Panc1 (cell line): ENCODE measurements around the gene STK4. TPM values are rescaled to one million over a fixed set of nuclear protein-coding genes. Genes with fewer than 3 reads are reported as not detected.

Source experiments
- ATAC-seq: fragments of 200-7000 bp; cut with Tn5 transposase; 2 replicates; pipeline ENCODE4 v1.9.1; 2020; ENCODE audit warnings: mild to moderate bottlenecking, moderate library complexity
- BruUV-seq: library from RNA; stranded (reverse); fragments of 400-500 nt; replicated peaks from 2 replicates; lab custom pipeline; 2021; lab: Mats Ljungman, UMichigan
- CTCF ChIA-PET: fragments of 300-600 bp; sonication (Branson Sonifier 250); formaldehyde crosslinking; loops from one replicate; lab custom pipeline; 2022; ENCODE audit warnings: antibody characterized with exemption; lab: Charles Lee
- POLR2A ChIA-PET: fragments of 300-600 bp; sonication (Branson Sonifier 250); formaldehyde crosslinking; loops from one replicate; lab custom pipeline; 2022; ENCODE audit warnings: antibody characterized with exemption; lab: Charles Lee
- DNase-seq: peaks from one replicate; pipeline ENCODE4 v3.0.0-alpha.2; 2010; ENCODE audit warnings: low read depth, low spot score
- H3K27ac ChIP-seq: 2 replicates; pipeline ENCODE4 v1.5.1; 2011; ENCODE audit warnings: mild to moderate bottlenecking, low read length, inconsistent platforms
- H3K27me3 ChIP-seq: fragments of 200-500 bp; sonication (Bioruptor generic); 2 replicates; pipeline ENCODE4 v1.6.0; 2014; ENCODE audit warnings: low read length, inconsistent platforms; ENCODE audit not compliant: control insufficient read depth, insufficient read depth
- H3K36me3 ChIP-seq: fragments of 200-500 bp; sonication (Bioruptor generic); 2 replicates; pipeline ENCODE4 v1.5.1; 2014; ENCODE audit warnings: inconsistent platforms, mild to moderate bottlenecking, low read length, moderate library complexity; ENCODE audit not compliant: control insufficient read depth, insufficient read depth
- H3K4me1 ChIP-seq: 2 replicates; pipeline ENCODE4 v1.5.1; 2011; ENCODE audit warnings: inconsistent platforms, mild to moderate bottlenecking, low read length, moderate library complexity; ENCODE audit not compliant: control insufficient read depth, insufficient read depth
- H3K4me3 ChIP-seq, 2 experiments: 2 replicates each; pipeline ENCODE4 v1.5.1; 2011 to 2012; ENCODE audit warnings: low read depth in 2 of 2, low read length in 2 of 2, mild to moderate bottlenecking in 2 of 2, inconsistent platforms in 1 of 2, moderate library complexity in 1 of 2
- H3K9me3 ChIP-seq: fragments of 200-500 bp; sonication (Bioruptor generic); 2 replicates; pipeline ENCODE4 v1.5.1; 2014; ENCODE audit warnings: low read depth, mild to moderate bottlenecking, inconsistent platforms, low read length, moderate library complexity; ENCODE audit not compliant: control insufficient read depth, insufficient read depth
- CTCF ChIP-seq: fragments of 450-650 bp; IDR thresholded peaks from 2 replicates; pipeline ENCODE4 v1.5.1; 2017; ENCODE audit warnings: mild to moderate bottlenecking
- POLR2AphosphoS5 ChIP-seq: IDR thresholded peaks from 2 replicates; pipeline ENCODE4 v1.6.1; 2012; ENCODE audit warnings: mild to moderate bottlenecking, low read depth, low read length, moderate library complexity
- REST ChIP-seq, 2 experiments: IDR thresholded peaks; 2 replicates each; pipeline ENCODE4 v1.6.1; 2011 to 2012; ENCODE audit warnings: low read depth in 2 of 2, control low read depth in 1 of 2, low read length in 1 of 2, mild to moderate bottlenecking in 1 of 2, moderate library complexity in 1 of 2; ENCODE audit not compliant: insufficient read depth in 1 of 2
- SIN3A ChIP-seq: IDR thresholded peaks from 2 replicates; pipeline ENCODE4 v1.6.1; 2012; ENCODE audit warnings: low read depth, mild to moderate bottlenecking, low read length, moderate library complexity, borderline replicate concordance; ENCODE audit not compliant: insufficient read depth
- TCF7L2 ChIP-seq: IDR thresholded peaks from 2 replicates; pipeline ENCODE4 v1.6.1; 2011; ENCODE audit warnings: mild to moderate bottlenecking, low read depth, low read length, inconsistent platforms
- in situ Hi-C: cut with HindIII; loops from 2 replicates; pipeline ENCODE4 v1.10.0; 2016; ENCODE audit warnings: low sequenced_read_pairs, low pct_unique_long_range_greater_than_20kb
- intact Hi-C: fragments of 100-400 bp; cut with micrococcal nuclease; formaldehyde crosslinking; loops from one replicate; pipeline ENCODE4 v1.10.0; 2022; ENCODE audit not compliant: unreplicated experiment
- total RNA-seq: library from RNA; stranded (reverse); gene quantifications from one replicate; pipeline ENCODE4 v1.2.1, GENCODE V29; 2021; ENCODE audit not compliant: unreplicated experiment

STK4 gene
- total RNA-seq, 1 experiment from 2014 or later = 50.2 TPM

- Histone ChIP-seq H3K27ac (no peak overlapping the region), H3K36me3 (no peaks in the 10 kb centered on the region), H3K9me3 (no peaks in the 10 kb centered on the region), H3K4me1 (no peaks in the 10 kb centered on the region), H3K4me3 (no peak overlapping the region), H3K27me3 (no peaks in the 10 kb centered on the region)
- in situ Hi-C loops = no loop called here
- ATAC-seq = no peak
- no TSS peak for BruUV-seq
- no peak for DNase-seq
- no peak for TF ChIP-seq POLR2AphosphoS5
- TF ChIP-seq TCF7L2 = no peak
- no peak for TF ChIP-seq CTCF
- TF ChIP-seq SIN3A = no peak
- TF ChIP-seq REST (IDR thresholded peaks at IDR 0.05; ENCODE audit: insufficient read depth in 1 of 2, low read depth in 2 of 2, low read length in 1 of 2) = no peak
- ChIA-PET POLR2A (no interaction called here), CTCF (no interaction called here)
- intact Hi-C loops = no loop called here
Observed at GRCh38 chr20:45032276-45032675, 66.0 kb downstream of the STK4 start.

- Histone ChIP-seq H3K4me3 (no peak overlapping the region), H3K9me3 (no peaks in the 10 kb centered on the region), H3K36me3 (no peaks in the 10 kb centered on the region), H3K4me1 (no peaks in the 10 kb centered on the region; the same call in 1 of the 2 replicates), H3K27ac (no peak overlapping the region), H3K27me3 (no peaks in the 10 kb centered on the region)
- no peak for TF ChIP-seq REST (IDR thresholded peaks at IDR 0.05; ENCODE audit: insufficient read depth in 1 of 2, low read depth in 2 of 2, low read length in 1 of 2)
- TF ChIP-seq POLR2AphosphoS5 = no peak
- TF ChIP-seq SIN3A = no peak
- ATAC-seq = no peak
- DNase-seq = no peak
- CTCF ChIA-PET = no interaction called here
- intact Hi-C loops (no loop called here), in situ Hi-C loops (no loop called here)
- BruUV-seq = no TSS peak
- POLR2A ChIA-PET = no interaction called here
Observed at GRCh38 chr20:45032781-45033180, 66.5 kb downstream of the STK4 start.
